Raji (cell line): ENCODE results near the gene TMEM79.

Source experiments
- POLR2A ChIP-seq: IDR thresholded peaks from 2 replicates; pipeline ENCODE4 v1.6.1; 2011; ENCODE audit warnings: low read depth, low read length, control low read depth; ENCODE audit not compliant: insufficient read depth

The TMEM79 gene, protein sequence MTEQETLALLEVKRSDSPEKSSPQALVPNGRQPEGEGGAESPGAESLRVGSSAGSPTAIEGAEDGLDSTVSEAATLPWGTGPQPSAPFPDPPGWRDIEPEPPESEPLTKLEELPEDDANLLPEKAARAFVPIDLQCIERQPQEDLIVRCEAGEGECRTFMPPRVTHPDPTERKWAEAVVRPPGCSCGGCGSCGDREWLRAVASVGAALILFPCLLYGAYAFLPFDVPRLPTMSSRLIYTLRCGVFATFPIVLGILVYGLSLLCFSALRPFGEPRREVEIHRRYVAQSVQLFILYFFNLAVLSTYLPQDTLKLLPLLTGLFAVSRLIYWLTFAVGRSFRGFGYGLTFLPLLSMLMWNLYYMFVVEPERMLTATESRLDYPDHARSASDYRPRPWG

GRCh38 chr1:156284112-156284511 lies at the start of gene TMEM79:
TSS of gene TMEM79 (plus strand) at chr1:156284325. CDS start at chr1:156285227, 902 bp downstream.
- no peak for TF ChIP-seq POLR2A

DNA sequence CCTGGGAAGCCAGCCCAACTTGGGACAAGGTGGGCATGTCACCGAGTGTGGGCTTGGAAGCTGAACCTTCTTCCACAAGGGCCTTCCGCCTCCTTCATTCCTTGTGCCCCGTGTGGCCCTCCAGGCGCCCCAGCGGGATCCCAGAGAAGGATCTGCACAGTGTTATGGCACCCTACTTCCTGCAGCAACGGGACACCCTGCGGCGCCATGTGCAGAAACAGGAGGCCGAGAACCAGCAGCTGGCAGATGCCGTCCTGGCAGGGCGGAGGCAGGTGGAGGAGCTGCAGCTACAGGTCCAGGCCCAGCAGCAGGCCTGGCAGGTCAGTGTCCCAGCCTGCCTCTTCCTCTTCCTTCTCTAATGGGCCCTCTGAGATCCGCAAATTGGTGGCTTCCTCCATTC lies 48.0 kb upstream of the TMEM79 start:
- no peak for TF ChIP-seq POLR2A

DNA sequence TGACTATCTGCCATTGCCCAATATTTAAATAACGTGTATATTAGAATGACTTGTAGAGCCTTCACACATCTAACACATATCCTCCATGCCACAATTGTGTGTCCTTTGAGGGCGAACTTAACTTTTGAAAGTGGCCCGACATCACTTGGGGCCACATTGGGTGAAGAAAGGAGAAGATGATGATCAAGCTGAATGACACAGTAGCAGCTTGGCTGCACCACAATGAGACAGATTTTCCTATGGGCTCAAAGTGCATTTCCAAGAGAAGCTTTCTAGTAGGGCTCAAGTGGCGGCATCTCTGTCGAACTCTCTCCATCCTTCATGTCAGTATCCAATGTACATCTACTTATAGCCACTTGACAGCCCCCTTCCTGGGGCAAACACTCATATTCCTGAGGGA lies 45.9 kb upstream of the TMEM79 start:
- no peak for TF ChIP-seq POLR2A

- no peak for TF ChIP-seq POLR2A
Measured at GRCh38 chr1:156241311-156241811, 42.8 kb upstream of the TMEM79 start.

- TF ChIP-seq POLR2A: no peak
Measured at GRCh38 chr1:156241926-156242325, 42.2 kb upstream of the TMEM79 start, which contains the start of gene BGLAP. TSS of gene BGLAP (plus strand) at chr1:156242184. CDS start at chr1:156242232, 48 bp downstream.

- TF ChIP-seq POLR2A: no peak
Measured at GRCh38 chr1:156242738-156243137, 41.4 kb upstream of the TMEM79 start.

DNA sequence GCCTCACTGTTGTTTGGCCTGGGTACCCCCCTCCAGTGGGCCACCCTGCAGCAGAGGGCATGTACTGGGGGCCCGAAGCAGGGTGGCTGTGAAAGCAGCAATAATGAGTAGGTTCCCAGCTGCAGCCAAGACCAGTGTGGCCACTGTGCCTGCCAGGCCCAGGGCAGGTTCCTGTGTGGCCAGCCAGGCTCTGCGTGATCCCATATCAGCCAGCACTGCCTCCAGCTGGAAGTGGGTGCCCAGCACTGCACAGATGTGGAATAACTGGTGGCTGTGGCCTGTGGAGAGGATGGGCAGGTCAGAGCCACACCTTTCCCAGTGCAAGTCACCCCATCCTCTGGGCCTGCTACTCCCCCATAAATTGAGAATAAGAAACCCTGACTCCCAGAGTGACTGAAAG lies 40.0 kb upstream of the TMEM79 start:
- no peak for TF ChIP-seq POLR2A

DNA sequence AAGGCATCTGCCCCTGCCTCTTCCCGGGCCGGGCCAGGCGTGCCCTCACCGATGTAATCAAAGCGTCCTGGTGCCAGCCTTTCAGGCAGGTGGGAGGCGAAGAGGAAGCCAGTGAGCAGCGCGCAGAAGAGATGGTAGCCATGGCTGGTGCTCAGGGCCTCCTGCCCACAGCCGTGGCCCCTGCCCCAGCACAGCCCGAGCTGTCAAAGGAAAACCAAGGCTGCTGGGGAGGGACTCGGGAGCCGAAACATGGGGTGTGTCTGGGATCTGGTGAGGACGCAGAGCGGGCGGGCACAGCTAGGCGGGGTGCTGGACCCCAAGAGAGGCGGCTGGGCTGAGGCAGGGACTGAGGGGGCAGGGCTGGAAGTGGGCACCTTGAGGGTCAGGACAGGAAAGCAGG lies 39.4 kb upstream of the TMEM79 start:
- TF ChIP-seq POLR2A: no peak

GRCh38 chr1:156245451-156246232 lies 38.5 kb upstream of the TMEM79 start:
- no peak for TF ChIP-seq POLR2A

DNA sequence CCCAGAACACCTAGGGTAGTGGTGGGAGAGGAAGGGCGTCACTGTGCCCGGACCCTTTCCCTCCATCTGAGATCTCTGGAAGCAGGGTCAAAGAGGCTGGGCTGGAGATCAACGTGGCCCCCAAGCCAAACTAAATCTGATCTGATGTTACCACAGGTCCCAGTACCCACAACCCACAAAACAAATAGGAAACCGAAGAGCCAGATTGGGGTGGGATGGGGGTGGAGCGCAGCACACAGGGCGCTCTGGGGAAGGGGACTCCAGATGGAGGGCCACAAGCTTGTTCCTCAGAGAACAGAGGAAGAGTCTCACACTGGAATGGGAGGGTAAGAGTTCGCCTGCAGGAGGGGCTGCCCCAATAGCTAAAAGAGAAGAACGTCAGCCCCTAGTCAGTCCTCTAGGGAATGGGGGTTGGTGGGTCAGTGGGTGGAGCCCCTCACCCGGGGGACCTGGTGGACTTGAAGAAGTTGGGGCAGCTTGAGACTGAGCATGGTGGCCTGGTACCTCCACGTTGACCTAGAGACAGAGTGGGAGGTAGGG lies 37.8 kb upstream of the TMEM79 start:
- no peak for TF ChIP-seq POLR2A

DNA sequence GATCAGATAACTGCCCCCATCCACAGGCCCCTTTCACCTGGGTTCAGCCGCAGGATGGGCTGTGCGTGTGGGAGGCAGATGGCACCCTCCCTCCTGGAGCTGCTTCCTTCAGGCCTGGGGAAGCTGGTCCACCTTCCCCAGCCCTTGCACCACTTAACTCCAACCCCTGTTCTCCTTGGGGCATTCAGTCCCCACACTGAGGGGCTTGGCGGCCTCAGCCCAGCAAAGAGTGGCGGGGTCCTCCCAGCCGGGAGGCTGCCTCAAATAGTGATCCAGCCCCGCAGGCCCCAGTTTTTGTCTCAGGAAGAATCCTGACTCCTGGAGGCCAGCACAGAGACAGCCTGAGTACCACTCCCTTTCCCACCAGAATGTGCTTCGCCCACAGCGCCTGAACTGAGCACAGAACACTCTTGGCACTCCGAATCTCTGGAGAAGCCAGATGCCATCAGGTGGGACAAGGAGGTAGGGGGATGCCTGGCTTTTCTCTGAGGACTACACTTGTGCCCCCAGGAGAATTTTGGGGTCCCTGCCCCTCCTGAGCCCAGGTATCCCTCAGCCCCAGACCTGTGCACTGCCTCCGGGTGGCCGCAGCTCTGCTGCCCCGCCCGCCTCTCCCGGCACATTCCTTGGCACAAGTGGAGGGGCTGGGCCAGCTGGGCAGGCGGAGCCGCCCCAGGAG lies 37.2 kb upstream of the TMEM79 start:
- TF ChIP-seq POLR2A: no peak

DNA sequence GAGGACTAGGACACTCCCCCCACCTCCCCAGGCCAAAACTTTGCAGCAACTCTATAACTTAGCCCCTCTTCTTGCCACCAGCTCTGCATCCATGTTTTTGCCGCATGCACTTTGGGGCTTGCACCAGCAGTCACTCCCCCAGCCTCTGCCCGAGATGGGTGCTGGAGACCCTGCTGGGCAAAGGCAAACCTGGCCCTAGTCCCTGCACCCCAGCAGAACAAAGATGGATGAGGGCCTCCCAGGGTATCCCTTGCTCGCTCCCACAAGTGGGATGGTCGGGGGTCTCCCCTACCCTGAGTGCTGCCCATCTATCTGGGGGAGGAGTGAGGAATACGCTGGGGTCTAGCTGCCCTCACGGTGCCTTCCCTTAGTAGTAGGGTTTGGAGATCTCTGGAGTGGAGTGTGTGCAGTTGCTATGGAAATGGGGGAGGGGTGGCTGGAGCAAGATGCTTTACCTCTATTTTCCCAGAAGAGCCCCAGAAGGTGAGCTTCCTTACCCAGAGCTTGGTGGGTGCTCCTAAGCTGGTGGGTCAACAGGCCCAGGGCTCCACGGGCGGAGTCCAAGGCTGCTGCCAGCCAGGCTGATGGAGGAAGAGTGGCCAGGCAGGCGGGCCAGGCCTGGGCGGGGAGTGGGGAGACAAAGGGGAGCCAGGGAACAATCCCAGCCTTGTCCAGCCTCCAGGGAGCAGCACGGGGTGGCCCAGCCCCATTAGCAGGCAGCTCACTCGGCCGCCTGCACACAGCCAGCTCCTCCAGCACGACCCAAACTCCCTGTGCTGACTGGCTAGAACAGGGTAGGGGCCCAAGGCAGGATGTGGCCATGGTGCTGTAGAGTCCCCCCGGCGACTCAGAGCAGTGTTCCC lies 36.4 kb upstream of the TMEM79 start, which contains the start of gene PAQR6:
PAQR6 (minus strand) TSS at position 597 of the 863 bp plus-strand sequence. CDS start 1,325 bp downstream, outside the sequence.
- no peak for TF ChIP-seq POLR2A

DNA sequence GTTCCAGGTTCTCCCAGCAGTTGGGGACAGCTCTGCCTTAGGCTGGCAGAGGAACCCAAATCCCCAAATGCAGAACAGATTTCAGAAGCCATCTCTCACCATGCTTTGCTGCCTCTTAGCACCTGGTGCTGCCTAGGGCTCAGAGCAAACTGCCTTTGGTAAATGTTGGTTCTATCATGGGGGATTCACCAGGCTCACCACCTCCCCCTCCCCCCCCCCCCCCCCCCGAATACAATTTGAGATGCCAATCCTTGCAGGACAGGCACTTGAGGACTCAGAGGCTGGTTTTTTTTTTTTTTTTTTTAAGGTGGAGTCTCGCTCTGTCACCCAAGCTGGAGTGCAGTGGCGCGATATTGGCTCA lies 35.8 kb upstream of the TMEM79 start:
- TF ChIP-seq POLR2A: no peak

GRCh38 chr1:156249593-156249992 lies 34.5 kb upstream of the TMEM79 start:
- TF ChIP-seq POLR2A: no peak

- TF ChIP-seq POLR2A: no peak
Measured at GRCh38 chr1:156251527-156251926, 32.6 kb upstream of the TMEM79 start.

DNA sequence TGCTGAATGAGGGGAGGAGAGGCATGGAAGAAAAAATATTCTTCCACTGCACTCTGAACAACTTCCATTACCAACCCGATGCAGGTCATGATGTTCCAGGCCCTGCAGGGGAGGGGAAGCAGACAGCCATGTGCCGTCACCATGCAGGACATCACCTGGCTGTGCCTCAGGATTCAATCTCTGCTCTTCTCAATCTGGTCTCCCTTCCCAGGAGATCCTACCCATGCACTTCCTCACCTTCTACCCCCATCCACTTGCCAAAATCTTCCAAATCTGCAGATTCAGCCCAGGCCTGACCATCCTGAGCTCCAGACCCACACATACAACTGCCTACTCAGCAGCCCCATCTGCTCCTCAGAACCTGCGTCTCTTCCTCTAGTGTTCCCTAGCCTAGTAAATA lies 30.5 kb upstream of the TMEM79 start:
- TF ChIP-seq POLR2A: no peak
